Subcutaneous abdominal adipose tissue (tissue), 5 donors: ENCODE data around the gene POU4F2.
"Not testable (repeated sequence)": the region's sequence is repeated elsewhere in the genome, so short reads cannot be mapped to it uniquely, and the experiment has no call there.

Experiments
- H3K27ac ChIP-seq: one replicate; pipeline ENCODE4 v1.7.0; 2013; ENCODE audit warnings: low read depth, mild to moderate bottlenecking, inconsistent platforms, low read length, moderate library complexity
- H3K27me3 ChIP-seq, 5 donors: one replicate each; pipeline ENCODE4 v1.7.0; 2013; ENCODE audit warnings: low read length in 5 of 5, inconsistent platforms in 1 of 5; ENCODE audit not compliant: control insufficient read depth in 5 of 5, insufficient read depth in 4 of 5
- H3K36me3 ChIP-seq, 5 donors: one replicate each; pipeline ENCODE4 v1.7.0; 2013; ENCODE audit warnings: low read length in 5 of 5; ENCODE audit not compliant: control insufficient read depth in 5 of 5, insufficient read depth in 5 of 5
- H3K4me1 ChIP-seq, 5 donors: one replicate each; pipeline ENCODE4 v1.7.0; 2013; ENCODE audit warnings: low read length in 5 of 5, mild to moderate bottlenecking in 3 of 5, moderate library complexity in 1 of 5; ENCODE audit not compliant: control insufficient read depth in 5 of 5, insufficient read depth in 5 of 5
- H3K4me3 ChIP-seq, 5 donors: one replicate each; pipeline ENCODE4 v1.7.0; 2013; ENCODE audit warnings: low read length in 5 of 5, low read depth in 1 of 5
- H3K9ac ChIP-seq, 5 donors: one replicate each; pipeline ENCODE4 v1.7.0; 2013; ENCODE audit warnings: low read length in 5 of 5, mild to moderate bottlenecking in 4 of 5, moderate library complexity in 3 of 5
- H3K9me3 ChIP-seq, 5 donors: one replicate each; pipeline ENCODE4 v1.7.0; 2013; ENCODE audit warnings: low read length in 5 of 5; ENCODE audit not compliant: control insufficient read depth in 5 of 5
- donor health status: healthy.
- donor health status: healthy.
- donor health status: healthy.
- donor health status: healthy.
- donor health status: healthy.

Gene POU4F2

GRCh38 chr4:146650034-146650433, 11.3 kb downstream of the POU4F2 start:
- no peak overlapping the region for H3K4me3 ChIP-seq
- H3K27ac ChIP-seq = no peak overlapping the region
- H3K9ac ChIP-seq = no peak overlapping the region
- H3K27me3 ChIP-seq = peaks cover 19 to 57% (median 42%) of the 10 kb centered on the region in 5 donors
- H3K9me3 ChIP-seq = no peaks in the 10 kb centered on the region
- H3K4me1 ChIP-seq = peaks cover 0 to 9% (median 7%) of the 10 kb centered on the region in 5 donors
- H3K36me3 ChIP-seq = no peaks in the 10 kb centered on the region

GRCh38 chr4:146654687-146655520, 16.2 kb downstream of the POU4F2 start:
- Histone ChIP-seq H3K27ac (no peak overlapping the region), H3K4me3 (peak overlapping the region; percentile 56 to 65 (median 63)), H3K9ac (peak overlapping the region in 1 of 5 donors; percentile 39), H3K9me3 (no peaks in the 10 kb centered on the region), H3K36me3 (no peaks in the 10 kb centered on the region), H3K27me3 (peaks cover 13 to 36% (median 22%) of the 10 kb centered on the region in 5 donors), H3K4me1 (peaks cover 0 to 14% (median 13%) of the 10 kb centered on the region in 5 donors)

- peak overlapping the region in 4 of 5 donors; percentile 56 to 65 (median 60) for H3K4me3 ChIP-seq
- peaks cover 0 to 14% (median 13%) of the 10 kb centered on the region in 5 donors for H3K4me1 ChIP-seq
- no peaks in the 10 kb centered on the region for H3K36me3 ChIP-seq
- H3K27ac ChIP-seq = no peak overlapping the region
- H3K27me3 ChIP-seq = peaks cover 9 to 31% (median 16%) of the 10 kb centered on the region in 5 donors
- no peaks in the 10 kb centered on the region for H3K9me3 ChIP-seq
- H3K9ac ChIP-seq = no peak overlapping the region
Measured at GRCh38 chr4:146655521-146655856, 16.8 kb downstream of the POU4F2 start.

GRCh38 chr4:146661367-146661766, 22.7 kb downstream of the POU4F2 start:
- no peak overlapping the region for H3K27ac ChIP-seq
- no peaks in the 10 kb centered on the region for H3K9me3 ChIP-seq
- no peak overlapping the region for H3K4me3 ChIP-seq
- H3K9ac ChIP-seq = no peak overlapping the region
- no peaks in the 10 kb centered on the region for H3K36me3 ChIP-seq
- peaks cover 0 to 4% (median 0%) of the 10 kb centered on the region in 5 donors for H3K27me3 ChIP-seq
- H3K4me1 ChIP-seq = no peaks in the 10 kb centered on the region

- not testable (repeated sequence) for H3K9me3 ChIP-seq, H3K4me1 ChIP-seq, H3K4me3 ChIP-seq, H3K36me3 ChIP-seq, H3K9ac ChIP-seq, H3K27ac ChIP-seq, H3K27me3 ChIP-seq
Measured at GRCh38 chr4:146663968-146664311, 25.2 kb downstream of the POU4F2 start.

- Histone ChIP-seq H3K4me1 (no peaks in the 10 kb centered on the region), H3K9me3 (no peaks in the 10 kb centered on the region), H3K36me3 (no peaks in the 10 kb centered on the region), H3K27me3 (no peaks in the 10 kb centered on the region), H3K27ac (no peak overlapping the region), H3K4me3 (no peak overlapping the region), H3K9ac (no peak overlapping the region)
Measured at GRCh38 chr4:146674829-146675570, 36.3 kb downstream of the POU4F2 start.
